ENCODE results near the gene CLEC1A. TPM values are rescaled to one million over a fixed set of nuclear protein-coding genes. Genes with fewer than 3 reads are reported as not detected.
A peak's percentile ranks its signal among the peaks of the same experiment; 100 is the strongest.

Gene CLEC1A
- total and polyA plus RNA-seq, 2 donors (not counting 3 experiments of a cell fraction or from before 2014, with no cell fraction given), result 22.0 to 24.2 TPM

- intact Hi-C loops (cut with micrococcal nuclease), result no loop called here
- H3K9ac ChIP-seq (replicated peaks; ENCODE audit: extremely low read depth, insufficient read depth, low read length), result no peak overlapping the region
- H3K9me1 ChIP-seq (replicated peaks; ENCODE audit: control insufficient read depth, extremely low read depth, insufficient read depth, low read length), result no peaks in the 10 kb centered on the region
- H3K9me3 ChIP-seq (replicated peaks; ENCODE audit: control insufficient read depth, insufficient read depth, low read length), result no peaks in the 10 kb centered on the region
- ChIA-PET POLR2A (interaction anchor here (1.1 kb wide), 2 partner anchors 33 to 34 kb away, joined by 3 read pairs; no protein-coding TSS in a partner anchor), CTCF (interaction anchor here (2.2 kb wide), 1 partner anchor 10 kb away, joined by 7 read pairs; no protein-coding TSS in a partner anchor)
- H2AFZ ChIP-seq (ENCODE audit: low read depth, low read length), result peak overlapping the region; percentile 43
- H4K20me1 ChIP-seq (replicated peaks; ENCODE audit: control insufficient read depth, extremely low read depth, insufficient read depth, low read length), result no peaks in the 10 kb centered on the region
- dilution Hi-C loops (cut with MboI; ENCODE audit: extremely low pct_ligation_motif_present, low sequenced_read_pairs), result no loop called here
- H3K4me1 ChIP-seq (ENCODE audit: control insufficient read depth, extremely low read depth, insufficient read depth, low read length), result peaks cover 2% of the 10 kb centered on the region
- no peak for FAIRE-seq
- no peak overlapping the region for H3K27ac ChIP-seq (ENCODE audit: insufficient read depth, low read depth, low read length)
- no TSS peak for BruUV-seq (replicated peaks)
- TF ChIP-seq MYC (IDR thresholded peaks at IDR 0.05; ENCODE audit: low read depth, low read length), result no peak
- TF ChIP-seq MAX (IDR thresholded peaks at IDR 0.05; ENCODE audit: insufficient read depth, insufficient read length), result no peak
- TF ChIP-seq EZH2 (IDR thresholded peaks at IDR 0.05; ENCODE audit: borderline replicate concordance, low read depth, low read length, severe bottlenecking), result no peak
- H3K79me2 ChIP-seq (ENCODE audit: control insufficient read depth, insufficient read depth, low read length), result peaks cover 4% of the 10 kb centered on the region
- no peak for DNase-seq (ENCODE audit: low read depth, low spot score)
- H3K4me3 ChIP-seq (replicated peaks in 1 of 3; ENCODE audit: insufficient read depth in 1 of 3, low read depth in 1 of 3, low read length in 3 of 3), result no peak overlapping the region
- H3K4me2 ChIP-seq (ENCODE audit: insufficient read depth, low read length), result no peak overlapping the region
- no peaks in the 10 kb centered on the region for H3K36me3 ChIP-seq (ENCODE audit: control insufficient read depth in 2 of 2, extremely low read depth in 1 of 2, insufficient read depth in 2 of 2, low read length in 2 of 2)
- H3K27me3 ChIP-seq (ENCODE audit: control insufficient read depth in 2 of 2, insufficient read depth in 2 of 2, low read length in 2 of 2), result no peaks in the 10 kb centered on the region
Observed at GRCh38 chr12:10101648-10102220, 2.9 kb upstream of the CLEC1A start.

- H3K4me2 ChIP-seq (ENCODE audit: insufficient read depth, low read length), result no peak overlapping the region
- H3K27ac ChIP-seq (ENCODE audit: insufficient read depth, low read depth, low read length), result no peak overlapping the region
Observed at GRCh38 chr12:10101042-10101579, 2.3 kb upstream of the CLEC1A start.

More at GRCh38 chr12:10101042-10101579, 2.3 kb upstream of the CLEC1A start:
- FAIRE-seq (no peak), DNase-seq (ENCODE audit: low read depth, low spot score) (peak; percentile 63)
- Histone ChIP-seq H3K9me1 (replicated peaks; ENCODE audit: control insufficient read depth, extremely low read depth, insufficient read depth, low read length) (no peaks in the 10 kb centered on the region), H3K4me1 (ENCODE audit: control insufficient read depth, extremely low read depth, insufficient read depth, low read length) (peaks cover 7% of the 10 kb centered on the region), H3K27me3 (ENCODE audit: control insufficient read depth in 2 of 2, insufficient read depth in 2 of 2, low read length in 2 of 2) (no peaks in the 10 kb centered on the region), H3K4me3 (replicated peaks in 1 of 3; ENCODE audit: insufficient read depth in 1 of 3, low read depth in 1 of 3, low read length in 3 of 3) (no peak overlapping the region), H2AFZ (ENCODE audit: low read depth, low read length) (peak overlapping the region; percentile 43), H3K9ac (replicated peaks; ENCODE audit: extremely low read depth, insufficient read depth, low read length) (no peak overlapping the region), H4K20me1 (replicated peaks; ENCODE audit: control insufficient read depth, extremely low read depth, insufficient read depth, low read length) (no peaks in the 10 kb centered on the region), H3K79me2 (ENCODE audit: control insufficient read depth, insufficient read depth, low read length) (peaks cover 11% of the 10 kb centered on the region), H3K36me3 (ENCODE audit: control insufficient read depth in 2 of 2, extremely low read depth in 1 of 2, insufficient read depth in 2 of 2, low read length in 2 of 2) (no peaks in the 10 kb centered on the region), H3K9me3 (replicated peaks; ENCODE audit: control insufficient read depth, insufficient read depth, low read length) (no peaks in the 10 kb centered on the region)
- dilution Hi-C loops (cut with MboI; ENCODE audit: extremely low pct_ligation_motif_present, low sequenced_read_pairs), result no loop called here
- intact Hi-C loops (cut with micrococcal nuclease), result no loop called here
- ChIA-PET POLR2A (interaction anchor here (1.1 kb wide), 2 partner anchors 32 to 33 kb away, joined by 3 read pairs; no protein-coding TSS in a partner anchor), CTCF (interaction anchor here (0.7 kb wide), 1 partner anchor 10 kb away, joined by 4 read pairs; no protein-coding TSS in a partner anchor)
- no TSS peak for BruUV-seq (replicated peaks)
- no peak for TF ChIP-seq GATA2 (IDR thresholded peaks at IDR 0.05; ENCODE audit: insufficient read depth, insufficient read length, low read depth, low read length)
- no peak for TF ChIP-seq POLR2AphosphoS5 (IDR thresholded peaks at IDR 0.05; ENCODE audit: insufficient read depth, low read depth, low read length)
- TF ChIP-seq EZH2 (IDR thresholded peaks at IDR 0.05; ENCODE audit: borderline replicate concordance, low read depth, low read length, severe bottlenecking), result no peak
- TF ChIP-seq POLR2A (IDR thresholded peaks at IDR 0.05; ENCODE audit: low read depth, low read length), result no peak
- TF ChIP-seq FOS (IDR thresholded peaks at IDR 0.05; ENCODE audit: borderline replicate concordance, insufficient read depth, low read length), result no peak

Measured in endothelial cell of umbilical vein (primary cell).